K562 (cell line): Measurements from ENCODE around the gene HOXB5. TPM values are rescaled to one million over a fixed set of nuclear protein-coding genes. Genes with fewer than 3 reads are reported as not detected.
A peak's percentile ranks its signal among the peaks of the same experiment; 100 is the strongest.

Experiments
- ATAC-seq: fragments of 200-7000 bp; cut with Tn5 transposase; 3 replicates; pipeline ENCODE4 v1.9.1; 2020; ENCODE audit warnings: moderate library complexity
- BruUV-seq: library from RNA; stranded (reverse); fragments of 400-500 nt; replicated peaks from 2 replicates; lab custom pipeline; 2021; lab: Mats Ljungman, UMichigan
- CTCF ChIA-PET: fragments of 300-600 bp; formaldehyde crosslinking; extraction: SDS; loops from one replicate; lab custom pipeline; 2021; ENCODE audit warnings: low intra/inter-chr PET ratio; lab: Yijun Ruan, JAX
- POLR2A ChIA-PET: fragments of 300-600, 350-650 bp; sonication (Branson Sonifier 250); formaldehyde crosslinking; extraction: SDS; loops from one replicate; lab custom pipeline; 2021; ENCODE audit warnings: antibody characterized with exemption, inconsistent platforms; lab: Yijun Ruan, JAX
- DNase-seq, 4 experiments: peaks; one replicate each; pipeline versions ENCODE4 v3.0.0 to v3.0.0-alpha.2; 2011 to 2018; ENCODE audit warnings: low spot score in 3 of 4, mixed read lengths in 3 of 4; ENCODE audit errors: extremely low read depth in 1 of 4
- FAIRE-seq: peaks from 2 replicates; lab custom pipeline; 2011; peaks lifted over from hg19 to GRCh38; lab: Jason Lieb, UNC
- H2AFZ ChIP-seq: 2 replicates; pipeline ENCODE4 v1.6.0; 2011; ENCODE audit warnings: low read depth, low read length, control low read depth, inconsistent platforms
- H3K27ac ChIP-seq: fragments of 200-600 bp; 3 replicates; pipeline ENCODE4 v1.8.0; 2011; ENCODE audit warnings: low read depth, mild to moderate bottlenecking, control low read depth, inconsistent platforms, low read length, moderate library complexity, mixed read lengths; ENCODE audit errors: extremely low read depth
- H3K27me3 ChIP-seq, 2 experiments: fragments of 300-600 bp in 1 of 2; 2 replicates in 1 of 2; 3 replicates in 1 of 2; pipeline versions ENCODE4 v1.6.0 to v1.8.0; 2011; ENCODE audit warnings: inconsistent platforms in 2 of 2, low read length in 2 of 2, mild to moderate bottlenecking in 1 of 2, mixed read lengths in 1 of 2, moderate library complexity in 1 of 2; ENCODE audit not compliant: control insufficient read depth in 2 of 2, insufficient read depth in 2 of 2
- H3K36me3 ChIP-seq: fragments of 300-600 bp; 3 replicates; pipeline ENCODE4 v1.8.0; 2011; ENCODE audit warnings: mild to moderate bottlenecking, low read length, inconsistent platforms; ENCODE audit not compliant: control insufficient read depth, insufficient read depth
- H3K4me1 ChIP-seq, 2 experiments: fragments of 200-600 bp in 1 of 2; replicated peaks in 1 of 2; 2 replicates in 1 of 2; 3 replicates in 1 of 2; pipeline versions ENCODE4 v1.5.1 to v1.8.0; 2011; ENCODE audit warnings: inconsistent platforms in 2 of 2, low read length in 2 of 2, mild to moderate bottlenecking in 1 of 2, mixed read lengths in 1 of 2, moderate library complexity in 1 of 2; ENCODE audit not compliant: control insufficient read depth in 2 of 2, insufficient read depth in 2 of 2
- H3K4me2 ChIP-seq: 2 replicates; pipeline ENCODE4 v1.6.1; 2011; ENCODE audit warnings: low read length, control low read depth, inconsistent platforms, mixed read lengths; ENCODE audit not compliant: insufficient read depth
- H3K4me3 ChIP-seq: fragments of 200-600 bp; sonication (generic), shearing (Covaris generic); 2 replicates; pipeline ENCODE4 v1.5.1; 2016; ENCODE audit warnings: control low read depth, inconsistent platforms
- H3K79me2 ChIP-seq: fragments of 200-600 bp; 3 replicates; pipeline ENCODE4 v1.8.0; 2011; ENCODE audit warnings: low read length, inconsistent platforms; ENCODE audit not compliant: control insufficient read depth, insufficient read depth
- H3K9ac ChIP-seq, 2 experiments: 2 replicates each; pipeline versions ENCODE4 v1.6.0 to v1.6.1; 2011; ENCODE audit warnings: low read depth in 2 of 2, low read length in 2 of 2, control low read depth in 1 of 2, inconsistent platforms in 1 of 2, mild to moderate bottlenecking in 1 of 2, mixed read lengths in 1 of 2; ENCODE audit not compliant: insufficient read depth in 1 of 2
- H3K9me1 ChIP-seq: one replicate; pipeline ENCODE4 v1.6.0; 2011; ENCODE audit warnings: inconsistent platforms, mild to moderate bottlenecking, low read length, moderate library complexity; ENCODE audit not compliant: control insufficient read depth, insufficient read depth
- H3K9me3 ChIP-seq: replicated peaks from 2 replicates; pipeline ENCODE4 v1.5.1; 2011; ENCODE audit warnings: low read depth, low read length, inconsistent platforms; ENCODE audit not compliant: control insufficient read depth, insufficient read depth
- H4K20me1 ChIP-seq: replicated peaks from 2 replicates; pipeline ENCODE4 v1.6.1; 2011; ENCODE audit warnings: low read length, inconsistent platforms, mixed read lengths; ENCODE audit not compliant: control insufficient read depth, insufficient read depth
- DEAF1 ChIP-seq: fragments of 450-650 bp; formaldehyde crosslinking; IDR thresholded peaks from 2 replicates; pipeline ENCODE4 v1.4.0; 2020; ENCODE audit warnings: mild to moderate bottlenecking, moderate library complexity
- NFE2 ChIP-seq: IDR thresholded peaks from 2 replicates; pipeline ENCODE4 v1.6.1; 2014; ENCODE audit warnings: antibody characterized with exemption, low read depth
- NR1H2 ChIP-seq: sonication (generic); formaldehyde crosslinking; IDR thresholded peaks from 2 replicates; pipeline ENCODE4 v1.4.0; 2020; ENCODE audit warnings: mild to moderate bottlenecking, missing genetic modification reagents
- NR2C1 ChIP-seq, 2 experiments: fragments of 450-650 bp; IDR thresholded peaks; 2 replicates each; pipeline ENCODE4 v1.6.1; 2017; ENCODE audit warnings: mild to moderate bottlenecking in 2 of 2, antibody characterized with exemption in 1 of 2, inconsistent platforms in 1 of 2, missing compliant biosample characterization in 1 of 2, missing genetic modification characterization in 1 of 2
- POLR2G ChIP-seq: fragments of 200-400 bp; formaldehyde crosslinking; IDR thresholded peaks from 2 replicates; pipeline ENCODE4 v1.6.1; 2017; ENCODE audit warnings: low read depth, mild to moderate bottlenecking, antibody characterized with exemption, low read length, moderate library complexity
- RBFOX2 ChIP-seq: fragments of 200-400 bp; formaldehyde crosslinking; IDR thresholded peaks from 2 replicates; pipeline ENCODE4 v1.6.1; 2017; ENCODE audit warnings: low read depth, mild to moderate bottlenecking, low read length, moderate library complexity
- RBM22 ChIP-seq: fragments of 200-400 bp; formaldehyde crosslinking; IDR thresholded peaks from 2 replicates; pipeline ENCODE4 v1.6.1; 2018; ENCODE audit warnings: low read length, low read depth; ENCODE audit not compliant: poor library complexity, severe bottlenecking
- TCF7L2 ChIP-seq: fragments of 150-350 bp; IDR thresholded peaks from 2 replicates; pipeline ENCODE4 v1.6.1; 2016; ENCODE audit warnings: low read depth, mild to moderate bottlenecking, low read length, moderate library complexity
- UBTF ChIP-seq, 2 experiments: IDR thresholded peaks; 2 replicates each; pipeline ENCODE4 v1.6.1; 2012; ENCODE audit warnings: improper control_type of control experiment in 2 of 2, low read depth in 2 of 2, low read length in 2 of 2, borderline replicate concordance in 1 of 2
- VEZF1 ChIP-seq: fragments of 200-800 bp; sonication (Bioruptor generic); IDR thresholded peaks from 2 replicates; pipeline ENCODE4 v1.6.1; 2017; ENCODE audit warnings: missing genetic modification characterization, missing compliant biosample characterization
- WGBS: fragments of 100-300 bp; shearing (Covaris generic); methylation state at CpG from one replicate; pipeline ENCODE4 v1.1.6; 2016; ENCODE audit warnings: low coverage, mixed read lengths; ENCODE audit not compliant: insufficient coverage; ENCODE audit errors: missing lambda C conversion rate; 5-methylcytosine and 5-hydroxymethylcytosine counted together
- in situ Hi-C: fragments of 300-500 bp; cut with MboI; formaldehyde crosslinking; loops from 4 replicates; pipeline ENCODE4 v1.15.0; 2018; ENCODE audit warnings: inconsistent platforms, mixed read lengths
- intact Hi-C: fragments of 100-400 bp; cut with micrococcal nuclease; formaldehyde crosslinking; loops from 2 replicates; pipeline ENCODE4 v1.14.2; 2022
- polyA plus RNA-seq, 8 experiments: library from polyadenylated mRNA; depleted of rRNA in 4 of 8; stranded (reverse) in 5 of 8; unstranded in 3 of 8; fragments of >200 nt; fragmentation: Nextera tagmentation in 2 of 8; fragmentation: Illumina TruSeq in 1 of 8; extraction: Ambion mirVana in 2 of 8; extraction: Trizol in 1 of 8; gene quantifications; 2 replicates each; pipeline versions ENCODE4 v1.2.1 to v1.2.3, GENCODE V29; 2011 to 2014; ENCODE audit warnings: inconsistent platforms in 1 of 8, missing spikeins in 1 of 8
- total RNA-seq, 7 experiments: library from RNA; depleted of rRNA in 6 of 7; stranded (reverse); fragments of >200 nt in 6 of 7; fragmentation: Illumina TruSeq in 2 of 7; extraction: Trizol in 2 of 7; gene quantifications; 2 replicates each; pipeline versions ENCODE4 v1.2.1 to v1.2.3, GENCODE V29; 2011 to 2021; ENCODE audit warnings: low replicate concordance in 1 of 7

HOXB5 gene
- total and polyA plus RNA-seq, 9 of the 15 experiments (the other 6 are each of a cell fraction or from before 2014, with no cell fraction given) = 0.24 to 2.7 (median 0.65) TPM

- TF ChIP-seq UBTF (IDR thresholded peaks at IDR 0.05; ENCODE audit: borderline replicate concordance in 1 of 2, low read depth in 2 of 2, low read length in 2 of 2) (no peak), TCF7L2 (no peak)
Observed at GRCh38 chr17:48552466-48553189, 41.0 kb downstream of the HOXB5 start (continued).

GRCh38 chr17:48551596-48552465 is 41.7 kb downstream of the HOXB5 start:
- H3K36me3 ChIP-seq = peaks cover 59% of the 10 kb centered on the region; the same call in 2 of the 3 replicates
- CTCF ChIA-PET = no interaction called here
- WGBS = 97% methylated on average over 28 of the region's 47 CpGs
- H3K9me3 ChIP-seq = no peaks in the 10 kb centered on the region
- no peak overlapping the region for H3K4me2 ChIP-seq
- H3K27ac ChIP-seq = no peak overlapping the region
- intact Hi-C loops = no loop called here
- POLR2A ChIA-PET = interaction anchor here (0.5 to 1.0 kb wide), 4 partner anchors 10 to 36 kb away, joined by 3 read pairs; no protein-coding TSS in a partner anchor
- H3K9me1 ChIP-seq = no peaks in the 10 kb centered on the region
- H3K4me3 ChIP-seq = no peak overlapping the region
- H3K4me1 ChIP-seq = peaks cover 44 to 58% of the 10 kb centered on the region in 2 experiments
- ATAC-seq (no peak), FAIRE-seq (no peak), DNase-seq (no peak)
- TF ChIP-seq RBM22 (peak; percentile 27), VEZF1 (CRISPR knock-in tag) (0 out of 2 replicates have a peak, but pooled peaks have one; percentile 3), POLR2G (peak; percentile 57), NR2C1 (IDR thresholded peaks at IDR 0.05) (0 out of 2 replicates have a peak, but pooled peaks have one; percentile 36), NR2C1 (tag; IDR thresholded peaks at IDR 0.05) (no peak), RBFOX2 (peak; percentile 50), DEAF1 (no peak), NR1H2 (CRISPR knock-in tag) (no peak), NFE2 (no peak)
- no TSS peak for BruUV-seq
- in situ Hi-C loops = no loop called here
- no peak overlapping the region for H2AFZ ChIP-seq
- peaks cover 67% of the 10 kb centered on the region for H3K79me2 ChIP-seq
- no peak overlapping the region for H3K9ac ChIP-seq
- no peaks in the 10 kb centered on the region for H3K27me3 ChIP-seq
- no peaks in the 10 kb centered on the region for H4K20me1 ChIP-seq
